OCI-LY1 (cell line): Measurements from ENCODE around the gene TUBD1.

Experiments used
- EZH2 ChIP-seq: fragments of 200-600 bp; sonication (generic), shearing (Covaris generic); IDR thresholded peaks from 2 replicates; pipeline ENCODE4 v1.8.0; 2017; ENCODE audit warnings: borderline replicate concordance, mixed run types, mild to moderate bottlenecking, antibody characterized with exemption, low read length, moderate library complexity, mixed read lengths
- TF ChIP-seq, protein P1 (sequence below): fragments of 200-600 bp; sonication (generic), shearing (Covaris generic); IDR thresholded peaks from 2 replicates; pipeline ENCODE4 v1.5.1; 2017; ENCODE audit warnings: mild to moderate bottlenecking, antibody characterized with exemption, low read length, moderate library complexity, mixed read lengths

DNA sequence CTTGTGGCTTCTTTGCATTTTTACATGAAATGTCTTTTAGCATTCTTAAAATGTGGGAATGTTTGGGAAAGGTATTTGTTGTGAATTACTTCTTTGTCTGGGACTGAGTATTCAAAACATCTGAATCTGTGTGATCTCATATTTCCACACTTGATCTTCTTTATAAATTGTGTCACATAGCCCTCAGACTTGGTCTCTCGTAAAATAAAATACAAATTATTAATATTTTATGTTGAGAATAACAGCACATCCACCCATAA is 81.9 kb downstream of the TUBD1 start:
- TF ChIP-seq, protein P1, sequence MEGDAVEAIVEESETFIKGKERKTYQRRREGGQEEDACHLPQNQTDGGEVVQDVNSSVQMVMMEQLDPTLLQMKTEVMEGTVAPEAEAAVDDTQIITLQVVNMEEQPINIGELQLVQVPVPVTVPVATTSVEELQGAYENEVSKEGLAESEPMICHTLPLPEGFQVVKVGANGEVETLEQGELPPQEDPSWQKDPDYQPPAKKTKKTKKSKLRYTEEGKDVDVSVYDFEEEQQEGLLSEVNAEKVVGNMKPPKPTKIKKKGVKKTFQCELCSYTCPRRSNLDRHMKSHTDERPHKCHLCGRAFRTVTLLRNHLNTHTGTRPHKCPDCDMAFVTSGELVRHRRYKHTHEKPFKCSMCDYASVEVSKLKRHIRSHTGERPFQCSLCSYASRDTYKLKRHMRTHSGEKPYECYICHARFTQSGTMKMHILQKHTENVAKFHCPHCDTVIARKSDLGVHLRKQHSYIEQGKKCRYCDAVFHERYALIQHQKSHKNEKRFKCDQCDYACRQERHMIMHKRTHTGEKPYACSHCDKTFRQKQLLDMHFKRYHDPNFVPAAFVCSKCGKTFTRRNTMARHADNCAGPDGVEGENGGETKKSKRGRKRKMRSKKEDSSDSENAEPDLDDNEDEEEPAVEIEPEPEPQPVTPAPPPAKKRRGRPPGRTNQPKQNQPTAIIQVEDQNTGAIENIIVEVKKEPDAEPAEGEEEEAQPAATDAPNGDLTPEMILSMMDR, result no peak
- TF ChIP-seq EZH2, result no peak
